GM21447 (cell line): ENCODE data around the gene ABLIM1.

ENCODE experiments used
- ATAC-seq: cut with Tn5 transposase; IDR thresholded peaks from one replicate; pipeline ENCODE4 v1.9.1; 2021; ENCODE audit not compliant: unreplicated experiment

The ABLIM1 gene

DNA sequence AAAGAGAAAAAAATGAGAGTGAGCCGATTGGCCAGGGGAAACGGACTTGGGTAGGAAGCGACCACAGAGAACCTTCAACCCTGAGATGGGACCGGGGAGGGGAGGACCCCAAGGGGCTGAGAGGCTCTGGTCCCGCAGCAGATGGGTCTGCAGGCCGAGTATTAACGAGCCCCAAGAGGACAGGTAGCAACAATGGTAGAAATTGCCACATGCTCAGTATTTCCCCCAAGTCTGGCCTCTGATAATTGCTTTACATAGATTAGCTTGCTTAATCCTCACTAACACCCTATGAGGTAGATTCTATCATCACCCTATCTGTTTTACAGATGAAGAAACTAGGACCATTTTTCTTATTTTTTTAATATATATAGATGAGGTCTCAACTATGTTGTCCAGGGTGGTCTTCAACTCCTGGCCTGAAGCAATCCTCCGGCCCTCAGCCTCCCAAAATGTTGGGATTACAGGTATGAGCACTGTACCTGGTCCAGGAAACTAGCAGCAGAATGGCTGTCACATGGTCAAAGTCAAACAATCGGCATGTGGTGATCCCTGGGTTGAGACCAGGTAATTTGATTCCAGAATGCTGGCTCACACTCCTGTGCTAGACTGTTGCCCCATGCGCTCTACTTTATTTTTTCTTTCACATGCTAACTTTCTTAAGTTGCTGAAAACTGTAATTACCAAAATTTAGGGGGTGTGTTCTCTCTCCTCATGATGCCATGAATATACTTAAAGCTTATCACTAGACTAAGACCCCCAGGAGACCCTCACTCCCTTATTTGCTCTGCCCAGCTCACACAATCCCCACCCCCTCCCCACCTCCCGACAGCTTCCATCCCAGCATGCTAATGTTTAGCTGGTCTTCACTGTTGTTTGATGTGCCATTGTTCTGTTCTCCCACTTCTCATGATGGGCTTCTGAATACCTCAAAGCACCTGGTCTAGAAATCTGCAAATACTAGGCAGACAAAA is 185.9 kb downstream of the ABLIM1 start:
- ATAC-seq = peak; percentile 11

GRCh38 chr10:114470956-114471905 is 186.8 kb downstream of the ABLIM1 start:
- ATAC-seq = peak; percentile 93

DNA sequence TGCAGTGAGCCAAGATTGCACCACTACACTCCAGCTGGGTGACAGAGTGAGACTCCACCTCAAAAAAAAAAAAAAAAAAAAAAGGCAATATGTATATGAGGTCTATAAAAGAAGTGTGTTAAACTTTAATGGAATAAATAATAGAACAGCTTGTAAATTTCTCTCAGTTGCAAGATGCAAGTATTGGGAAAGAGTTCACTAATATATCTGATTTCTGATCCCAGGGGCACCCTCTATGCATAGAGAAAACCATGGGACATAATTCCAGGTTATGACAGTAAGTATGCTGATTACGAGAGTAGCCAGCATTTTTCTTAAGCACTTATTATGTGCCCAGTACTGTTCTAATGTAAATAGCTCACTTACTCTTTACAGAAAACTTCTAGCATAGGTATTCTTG is 187.7 kb downstream of the ABLIM1 start:
- no peak for ATAC-seq

GRCh38 chr10:114458955-114459354 is 199.1 kb downstream of the ABLIM1 start:
- no peak for ATAC-seq

DNA sequence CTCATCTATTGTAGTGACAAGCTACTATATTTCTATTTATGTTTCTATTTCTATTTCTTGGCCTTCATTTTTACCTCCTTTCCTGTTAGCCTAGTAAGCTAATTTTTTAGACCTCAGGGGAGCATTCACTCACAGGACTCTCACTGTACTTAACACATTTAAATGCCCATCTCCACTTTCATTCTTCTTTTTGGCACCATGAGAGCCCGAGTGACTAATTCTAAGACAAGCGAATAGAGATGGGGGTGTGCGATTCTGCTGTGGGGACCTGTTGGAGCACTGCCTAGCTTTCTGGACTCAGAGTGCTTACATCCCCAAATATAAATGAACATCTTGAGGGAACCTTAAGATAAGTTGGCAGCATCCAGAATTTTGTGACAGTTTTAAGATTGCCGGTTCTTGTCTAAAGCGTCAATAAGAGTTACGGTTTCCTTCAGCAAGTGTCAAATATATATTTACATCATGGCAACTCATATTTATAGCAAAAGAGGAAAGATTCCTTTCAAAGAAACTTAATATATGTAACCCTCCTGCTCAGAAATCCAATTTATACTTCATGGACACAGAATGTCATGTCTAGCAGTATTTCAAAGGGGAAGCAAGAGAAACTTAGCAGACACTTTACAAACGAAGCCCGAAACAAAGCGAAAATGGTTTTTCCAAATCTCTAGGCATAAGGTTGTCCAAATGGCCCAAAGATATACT is 199.7 kb downstream of the ABLIM1 start:
- no peak for ATAC-seq

DNA sequence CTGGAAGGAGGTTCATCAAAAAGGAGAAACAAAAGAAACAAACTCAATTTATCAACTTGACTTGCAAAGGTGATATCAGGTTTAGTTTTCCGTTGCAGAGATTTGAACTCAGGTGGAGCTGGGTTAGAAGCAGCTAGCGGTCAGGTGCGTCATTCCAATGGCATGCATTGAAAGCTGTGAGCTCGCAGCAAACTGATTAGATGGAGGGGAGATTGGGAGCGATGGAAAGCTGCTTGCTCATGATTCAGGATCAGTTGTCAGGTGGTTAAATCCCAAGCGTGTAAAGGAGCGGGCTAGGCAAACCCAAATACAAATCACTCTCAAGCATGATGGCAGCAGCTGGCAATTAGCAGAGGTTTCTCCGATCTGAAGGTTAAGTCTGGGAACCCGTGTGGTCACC is 204.5 kb downstream of the ABLIM1 start:
- no peak for ATAC-seq

DNA sequence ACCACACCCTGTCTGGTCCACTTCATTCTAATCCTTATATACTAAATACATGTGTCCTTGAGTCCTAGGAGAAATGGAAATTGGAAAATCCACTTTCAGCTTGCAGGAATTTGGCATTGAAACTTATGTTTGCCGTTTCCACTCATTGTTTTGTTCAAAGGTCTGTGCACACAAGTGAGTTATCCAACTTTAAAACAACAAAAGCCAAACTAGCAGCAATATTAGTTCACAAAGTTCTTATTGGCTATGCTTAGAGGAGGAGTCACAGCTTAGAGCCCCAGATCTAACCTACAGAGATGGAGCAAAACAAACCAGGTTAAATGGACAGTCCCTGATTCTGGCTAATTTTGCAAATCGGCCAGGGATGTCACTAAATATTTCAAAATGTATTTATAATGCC is 209.2 kb downstream of the ABLIM1 start:
- no peak for ATAC-seq

DNA sequence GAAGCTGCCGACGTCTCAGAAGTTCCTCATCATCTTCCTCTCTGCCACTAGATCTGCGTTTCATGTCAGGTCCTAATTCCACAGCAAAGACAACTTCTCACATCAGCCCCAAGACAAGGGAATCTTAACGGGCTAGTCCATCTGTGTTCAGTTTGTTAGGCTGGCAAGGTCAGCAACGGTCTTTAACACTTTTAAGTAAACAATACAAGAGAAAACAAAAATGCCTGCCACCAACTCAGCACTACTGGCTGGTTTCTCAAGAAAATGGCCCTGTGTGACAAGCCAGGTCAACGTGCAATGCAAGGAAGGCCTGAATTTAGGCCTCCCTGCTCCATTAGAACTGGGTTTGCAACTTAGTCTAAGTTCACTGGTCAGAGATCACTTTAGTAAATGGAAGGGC is 212.7 kb downstream of the ABLIM1 start:
- no peak for ATAC-seq

DNA sequence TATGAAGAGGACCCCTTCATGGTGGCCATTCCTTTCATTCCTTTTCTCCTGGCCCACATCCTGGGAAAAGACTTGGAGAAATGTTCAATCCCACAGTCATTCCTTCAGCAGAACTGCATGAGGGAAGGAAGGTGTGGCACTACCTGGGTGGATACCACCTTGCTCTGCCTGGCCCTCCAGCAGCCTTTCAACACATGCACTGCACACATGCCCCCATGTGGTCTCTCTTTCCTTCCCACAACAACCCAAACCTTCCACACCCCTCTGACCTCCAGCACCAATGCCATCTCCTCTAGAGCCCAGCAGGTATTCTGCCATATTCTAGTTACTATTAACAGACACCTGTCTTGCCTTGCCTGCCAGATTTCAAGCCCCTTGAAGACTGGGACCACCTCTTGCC is 213.3 kb downstream of the ABLIM1 start:
- ATAC-seq = no peak

DNA sequence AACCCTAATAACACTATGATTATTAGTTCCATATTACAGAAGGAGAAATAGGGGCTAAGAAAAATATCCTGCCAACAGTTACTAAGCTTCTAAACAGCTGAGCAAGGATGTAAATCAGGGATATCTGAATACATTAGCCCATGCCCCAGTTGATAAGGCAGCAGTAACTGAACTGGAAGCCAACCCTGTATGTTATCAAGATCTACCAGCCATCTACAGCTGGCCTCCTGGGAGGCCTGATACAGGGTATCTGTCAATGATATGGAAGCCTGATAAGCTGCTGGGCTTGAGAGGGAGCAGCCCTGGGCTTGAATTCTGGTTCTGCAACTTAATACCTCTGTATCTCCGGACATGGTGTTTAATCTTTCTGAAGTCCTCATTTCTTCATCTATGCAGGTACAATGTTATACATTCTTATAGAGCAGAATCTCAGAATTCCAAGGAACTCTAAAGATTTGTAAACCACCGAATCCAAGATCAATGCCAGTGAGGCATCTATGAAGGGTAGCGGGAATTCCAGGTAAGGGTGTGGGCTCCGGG is 215.9 kb downstream of the ABLIM1 start:
- no peak for ATAC-seq

- ATAC-seq = no peak
Observed at GRCh38 chr10:114441107-114441506, 217.0 kb downstream of the ABLIM1 start.

- no peak for ATAC-seq
Observed at GRCh38 chr10:114437473-114438292, 220.4 kb downstream of the ABLIM1 start.

- no peak for ATAC-seq
Observed at GRCh38 chr10:114436941-114437340, 221.1 kb downstream of the ABLIM1 start.

- ATAC-seq = no peak
Observed at GRCh38 chr10:114432566-114433093, 225.4 kb downstream of the ABLIM1 start.

DNA sequence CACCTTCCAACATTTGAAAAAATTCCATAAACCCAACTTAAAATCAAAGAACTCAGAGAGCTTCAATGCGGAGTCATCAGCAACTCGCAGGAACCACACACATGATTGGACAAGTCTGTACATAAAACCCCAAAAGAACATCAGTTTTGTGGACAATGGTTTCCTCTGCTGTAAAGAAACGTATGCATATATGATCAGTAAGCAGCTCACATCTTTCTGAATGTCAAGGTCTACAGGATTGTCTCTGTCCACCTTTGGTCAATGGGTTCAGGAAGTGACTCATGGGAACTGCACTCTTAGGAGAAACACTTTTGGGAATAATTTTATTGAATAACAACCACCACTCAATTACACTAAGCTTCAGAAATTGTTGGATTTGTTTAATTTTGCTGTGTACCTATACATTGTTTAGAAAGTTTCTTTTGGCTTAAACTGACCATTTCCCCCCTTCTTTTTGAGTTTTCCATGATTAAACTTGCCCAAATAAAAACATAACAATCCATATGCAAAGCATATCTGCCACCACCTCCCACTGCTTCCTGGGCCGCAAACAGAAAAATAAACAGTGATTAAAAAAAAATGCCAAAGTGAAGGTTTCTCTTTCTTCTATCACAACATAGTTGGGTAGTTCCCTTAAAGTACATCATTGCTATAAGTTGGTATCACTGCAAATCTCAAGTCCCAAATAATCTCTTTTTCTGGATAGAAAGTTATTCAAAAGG is 226.5 kb downstream of the ABLIM1 start:
- ATAC-seq = no peak

GRCh38 chr10:114430688-114431413 is 227.2 kb downstream of the ABLIM1 start:
- no peak for ATAC-seq

DNA sequence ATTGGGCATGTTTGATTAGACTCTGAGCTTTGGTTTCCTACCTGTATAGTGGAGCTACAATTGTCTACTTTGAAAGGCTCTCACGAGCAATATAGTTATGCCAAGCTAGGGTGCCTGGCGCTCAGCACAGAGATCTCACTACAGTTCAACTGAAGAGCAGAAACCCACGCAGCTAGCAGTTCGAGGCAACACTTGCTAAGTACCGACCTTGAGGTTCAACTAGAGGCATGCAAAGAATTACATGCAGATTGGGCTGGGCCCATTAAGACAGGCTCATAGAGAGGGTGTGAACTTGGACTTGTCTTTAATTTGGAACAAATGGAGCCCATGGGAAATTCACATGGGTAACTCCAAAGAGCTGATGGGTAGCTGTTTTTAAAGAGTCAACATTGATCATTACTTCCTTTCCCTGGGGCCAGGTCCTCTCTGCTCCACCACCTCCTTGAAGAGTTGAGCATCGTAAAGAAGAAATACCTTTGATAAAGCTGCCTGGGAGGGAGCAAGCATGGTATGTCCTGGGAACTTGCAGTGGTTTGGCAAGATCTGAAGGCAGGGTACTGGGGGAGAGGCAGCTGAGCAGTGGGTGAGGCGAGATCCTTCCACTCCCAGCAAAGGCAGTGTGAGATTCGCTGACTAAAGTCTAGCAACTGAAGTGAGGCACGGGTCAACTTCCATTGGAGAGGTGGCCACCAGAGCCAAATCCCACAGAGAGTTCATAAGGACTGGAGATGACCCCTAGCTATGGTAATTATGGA is 228.3 kb downstream of the ABLIM1 start:
- ATAC-seq = no peak
